NCI-H187 treated with DMSO at 0.1 percent for 48 hours (cell line): Measurements from ENCODE around the gene SSX3.
"Not testable (repeated sequence)": the region's sequence is repeated elsewhere in the genome, so short reads cannot be mapped to it uniquely, and the experiment has no call there.

Source experiments
- DNase-seq: peaks from one replicate; lab custom pipeline; 2025; lab: John Stamatoyannopoulos, UW

Gene SSX3, protein sequence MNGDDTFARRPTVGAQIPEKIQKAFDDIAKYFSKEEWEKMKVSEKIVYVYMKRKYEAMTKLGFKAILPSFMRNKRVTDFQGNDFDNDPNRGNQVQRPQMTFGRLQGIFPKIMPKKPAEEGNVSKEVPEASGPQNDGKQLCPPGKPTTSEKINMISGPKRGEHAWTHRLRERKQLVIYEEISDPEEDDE

GRCh38 chrX:48356315-48357094 is at the start of gene SSX3:
TSS of gene SSX3 (minus strand) at chrX:48356703. CDS start at chrX:48355249, 1,454 bp downstream.
- DNase-seq, result not testable (repeated sequence)

- not testable (repeated sequence) for DNase-seq
These were observed 41.3 kb upstream of the SSX3 start for GRCh38 chrX:48397825-48398224.

DNA sequence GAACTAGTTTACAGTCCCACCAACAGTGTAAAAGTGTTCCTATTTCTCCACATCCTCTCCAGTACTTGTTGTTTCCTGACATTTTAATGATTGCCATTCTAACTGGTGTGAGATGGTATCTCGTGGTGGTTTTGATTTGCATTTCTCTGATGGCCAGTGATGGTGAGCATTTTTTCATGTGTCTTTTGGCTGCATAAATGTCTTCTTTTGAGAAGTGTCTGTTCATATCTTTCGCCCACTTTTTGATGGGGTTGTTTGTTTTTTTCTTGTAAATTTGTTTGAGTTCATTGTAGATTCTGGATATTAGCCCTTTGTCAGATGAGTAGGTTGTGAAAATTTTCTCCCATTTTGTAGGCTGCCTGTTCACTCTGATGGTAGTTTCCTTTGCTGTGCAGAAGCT is 40.4 kb upstream of the SSX3 start:
- not testable (repeated sequence) for DNase-seq

GRCh38 chrX:48383239-48383638 is 26.7 kb upstream of the SSX3 start, which contains the start of gene SSX4:
TSS of gene SSX4 (plus strand) at chrX:48383539. CDS start at chrX:48384054, 515 bp downstream.
- DNase-seq, result not testable (repeated sequence)

DNA sequence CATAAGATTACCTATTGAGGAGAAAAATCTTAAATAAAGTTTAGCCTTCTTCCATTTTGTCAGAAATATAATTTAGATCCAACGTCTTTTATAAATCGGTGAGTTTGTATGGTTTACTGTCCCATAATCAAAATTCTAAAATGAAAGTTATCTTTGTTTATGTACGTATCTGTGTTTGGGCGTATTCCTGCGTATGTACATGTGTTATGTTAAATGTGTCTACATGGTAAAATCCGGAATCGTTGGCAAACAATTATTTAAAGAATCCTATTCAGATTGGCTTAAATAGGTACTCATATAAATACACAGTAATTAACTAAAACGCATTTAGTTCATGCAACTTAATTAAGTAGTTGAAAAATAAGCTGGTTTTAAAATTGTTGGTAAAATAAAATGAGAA is 13.9 kb upstream of the SSX3 start:
- DNase-seq, result not testable (repeated sequence)

GRCh38 chrX:48367717-48368408 is 11.4 kb upstream of the SSX3 start:
- DNase-seq, result not testable (repeated sequence)

- DNase-seq, result not testable (repeated sequence)
These were observed 2.8 kb upstream of the SSX3 start for GRCh38 chrX:48359281-48359680.

DNA sequence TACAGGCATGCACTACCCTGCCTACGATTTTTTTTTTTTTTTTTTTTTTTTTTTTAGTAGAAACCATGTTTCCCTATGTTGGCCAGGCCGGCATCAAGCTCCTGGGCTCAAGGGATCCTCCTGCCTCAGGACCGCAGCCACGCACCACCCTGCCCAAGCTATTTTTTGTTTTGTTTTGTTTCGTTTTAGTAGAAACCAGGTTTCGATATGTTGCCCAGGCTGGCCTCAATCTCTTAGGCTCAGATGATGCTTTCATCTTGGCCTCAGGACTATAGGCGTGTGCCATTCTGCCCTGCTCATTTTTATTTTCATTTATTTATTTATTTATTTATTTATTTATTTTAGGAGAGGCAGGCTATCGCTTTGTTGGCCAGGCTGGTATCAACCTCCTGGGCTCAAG is 1.2 kb upstream of the SSX3 start:
- no peak for DNase-seq

DNA sequence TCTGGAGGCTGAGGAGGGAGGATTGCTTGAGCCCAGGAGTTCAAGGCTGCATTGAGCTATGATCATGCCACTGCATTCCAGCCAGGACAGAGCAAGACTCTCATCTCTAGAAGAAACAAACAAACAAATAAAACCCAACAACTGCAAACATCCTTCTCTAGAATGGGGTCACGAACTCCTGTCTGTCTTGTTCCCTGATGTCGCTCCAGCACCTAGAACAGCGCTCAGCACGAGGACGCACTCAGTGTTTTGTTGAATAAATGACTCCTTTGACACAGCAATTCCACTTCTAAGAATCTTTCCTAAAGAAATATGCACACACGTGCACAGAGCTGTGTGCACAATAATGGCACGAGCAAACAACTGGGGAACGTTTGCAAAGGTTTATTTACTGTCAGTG is 10.4 kb downstream of the SSX3 start:
- DNase-seq, result not testable (repeated sequence)

- not testable (repeated sequence) for DNase-seq
These were observed 42.5 kb downstream of the SSX3 start for GRCh38 chrX:48313996-48314395.

DNA sequence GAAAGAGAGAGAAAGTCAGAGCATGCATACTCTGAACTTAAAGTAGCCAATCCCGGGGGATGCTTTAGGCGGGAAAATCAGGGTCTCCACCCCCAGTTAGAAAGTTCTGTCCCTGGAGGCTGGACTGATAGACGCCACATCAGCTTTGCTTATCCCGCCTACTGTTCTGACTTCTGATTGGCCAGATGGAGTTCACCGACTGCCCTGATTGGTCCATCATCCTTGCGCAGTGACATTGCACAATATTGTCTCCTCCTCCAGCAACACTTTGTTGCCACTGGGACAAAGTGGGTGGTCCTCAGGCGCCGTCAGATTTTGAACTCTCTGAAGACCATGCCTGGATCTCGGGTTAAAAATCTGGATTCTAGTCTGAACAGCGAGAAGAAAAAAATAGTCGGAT is 50.3 kb downstream of the SSX3 start:
- no peak for DNase-seq
